GM12801 (cell line): Measurements from ENCODE around the gene NPAS3.

Source experiments
- CTCF ChIP-seq: IDR thresholded peaks from one replicate; pipeline ENCODE4 v1.5.1; 2011; ENCODE audit warnings: control low read depth; ENCODE audit not compliant: insufficient read length; ENCODE audit errors: extremely low read depth

Gene NPAS3

DNA sequence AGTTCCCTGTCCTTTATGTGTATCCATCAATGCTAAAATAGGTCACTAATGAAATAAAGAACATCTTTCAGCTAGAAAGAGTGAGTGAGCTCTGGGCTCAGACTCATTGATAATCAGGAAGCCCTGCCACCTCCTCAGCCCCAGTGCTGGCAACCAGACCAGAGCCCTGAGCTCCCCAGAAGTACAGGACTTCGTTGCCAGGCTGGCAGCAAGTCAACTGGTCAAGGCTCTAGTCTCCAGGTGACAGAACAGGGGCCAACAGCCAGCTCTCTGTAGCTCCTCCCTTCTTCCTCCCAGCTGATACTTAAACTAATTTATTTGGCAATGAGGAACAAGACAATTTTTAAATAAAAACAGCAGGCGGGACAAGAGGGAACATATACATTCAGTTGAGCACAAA, 866.9 kb downstream of the NPAS3 start:
- TF ChIP-seq CTCF = no peak

DNA sequence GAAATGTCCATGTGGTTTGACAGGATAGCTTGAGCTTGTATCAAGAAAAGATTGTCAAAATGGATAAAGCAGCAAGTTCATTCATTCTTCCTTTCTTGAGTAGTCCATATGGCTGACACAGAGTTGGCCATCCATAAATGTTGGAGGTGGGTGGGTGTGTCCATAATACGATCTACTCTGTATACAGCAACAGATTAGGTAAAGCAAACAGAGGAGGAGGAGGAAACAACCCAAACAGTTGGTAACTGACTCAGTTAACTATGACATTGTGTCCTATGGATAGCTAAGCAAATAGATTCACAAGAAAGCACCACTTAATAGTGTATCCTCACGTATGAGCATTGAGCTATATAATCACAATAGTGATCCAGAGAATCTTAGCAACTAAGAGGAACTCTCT, 868.2 kb downstream of the NPAS3 start:
- no peak for TF ChIP-seq CTCF

GRCh38 chr14:33808187-33808586, 869.5 kb downstream of the NPAS3 start:
- TF ChIP-seq CTCF = no peak

- no peak for TF ChIP-seq CTCF
Observed at GRCh38 chr14:33809396-33809981, 870.8 kb downstream of the NPAS3 start.

GRCh38 chr14:33810308-33810707, 871.6 kb downstream of the NPAS3 start:
- TF ChIP-seq CTCF = no peak

GRCh38 chr14:33811721-33812120, 873.0 kb downstream of the NPAS3 start:
- TF ChIP-seq CTCF = no peak

DNA sequence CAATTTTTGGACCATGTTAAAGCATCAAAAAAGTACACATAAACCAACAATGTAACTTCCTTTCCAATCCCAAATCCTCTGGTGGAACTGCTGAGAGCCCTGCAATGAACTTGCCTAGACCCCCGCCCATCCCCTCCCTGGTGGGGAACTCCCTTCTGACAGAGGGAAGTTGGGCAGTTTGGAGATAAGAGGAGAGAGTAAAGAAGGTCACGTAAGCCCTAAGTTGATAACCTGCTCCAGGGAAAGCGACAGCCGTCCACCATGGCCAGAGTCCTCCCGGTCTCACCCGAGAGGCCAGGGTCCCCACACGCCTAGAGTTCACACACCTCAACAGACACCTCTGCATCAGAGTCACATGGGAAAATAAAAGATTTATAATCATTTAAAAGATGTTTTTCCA, 873.5 kb downstream of the NPAS3 start:
- no peak for TF ChIP-seq CTCF
